B cell (primary cell): ENCODE results near the gene BEND7.

Source experiments
- EZH2 ChIP-seq: IDR thresholded peaks from 2 replicates; pipeline ENCODE4 v1.6.1; 2012; ENCODE audit warnings: borderline replicate concordance, low read depth, mild to moderate bottlenecking, moderate library complexity, low read length; ENCODE audit not compliant: insufficient read depth, poor library complexity, severe bottlenecking
- TF ChIP-seq, protein P1 (sequence below): fragments of 200-600 bp; IDR thresholded peaks from one replicate; pipeline ENCODE4 v1.8.0; 2022; ENCODE audit warnings: antibody characterized with exemption, mild to moderate bottlenecking

GRCh38 chr10:13550802-13551201 lies 22.0 kb upstream of the BEND7 start:
- TF ChIP-seq, protein P1, sequence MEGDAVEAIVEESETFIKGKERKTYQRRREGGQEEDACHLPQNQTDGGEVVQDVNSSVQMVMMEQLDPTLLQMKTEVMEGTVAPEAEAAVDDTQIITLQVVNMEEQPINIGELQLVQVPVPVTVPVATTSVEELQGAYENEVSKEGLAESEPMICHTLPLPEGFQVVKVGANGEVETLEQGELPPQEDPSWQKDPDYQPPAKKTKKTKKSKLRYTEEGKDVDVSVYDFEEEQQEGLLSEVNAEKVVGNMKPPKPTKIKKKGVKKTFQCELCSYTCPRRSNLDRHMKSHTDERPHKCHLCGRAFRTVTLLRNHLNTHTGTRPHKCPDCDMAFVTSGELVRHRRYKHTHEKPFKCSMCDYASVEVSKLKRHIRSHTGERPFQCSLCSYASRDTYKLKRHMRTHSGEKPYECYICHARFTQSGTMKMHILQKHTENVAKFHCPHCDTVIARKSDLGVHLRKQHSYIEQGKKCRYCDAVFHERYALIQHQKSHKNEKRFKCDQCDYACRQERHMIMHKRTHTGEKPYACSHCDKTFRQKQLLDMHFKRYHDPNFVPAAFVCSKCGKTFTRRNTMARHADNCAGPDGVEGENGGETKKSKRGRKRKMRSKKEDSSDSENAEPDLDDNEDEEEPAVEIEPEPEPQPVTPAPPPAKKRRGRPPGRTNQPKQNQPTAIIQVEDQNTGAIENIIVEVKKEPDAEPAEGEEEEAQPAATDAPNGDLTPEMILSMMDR, result no peak
- TF ChIP-seq EZH2, result no peak
